HL-60 (cell line): Measurements from ENCODE around the gene MFSD2A.

Experiments
- CTCF ChIP-seq: IDR thresholded peaks from one replicate; pipeline ENCODE4 v1.5.1; 2011; ENCODE audit warnings: low read length, control low read depth, inconsistent platforms; ENCODE audit not compliant: insufficient read depth
- GABPA ChIP-seq: IDR thresholded peaks from 2 replicates; pipeline ENCODE4 v1.6.1; 2012; ENCODE audit warnings: low read depth
- POLR2AphosphoS5 ChIP-seq: IDR thresholded peaks from 2 replicates; pipeline ENCODE4 v1.6.1; 2012; ENCODE audit warnings: low read depth
- REST ChIP-seq: IDR thresholded peaks from 2 replicates; pipeline ENCODE4 v1.6.1; 2012; ENCODE audit warnings: low read depth; ENCODE audit not compliant: insufficient replicate concordance

GRCh38 chr1:39969531-39970270 is 14.8 kb downstream of the MFSD2A start:
- TF ChIP-seq CTCF (no peak), POLR2AphosphoS5 (0 out of 2 replicates have a peak, but pooled peaks have one; percentile 9), GABPA (no peak), REST (no peak)
